ENCODE measurements around the gene AFP.

AFP gene

GRCh38 chr4:73451981-73452747 lies 16.1 kb downstream of the AFP start:
- ATAC-seq = no peak

GRCh38 chr4:73452953-73453700 lies 17.1 kb downstream of the AFP start:
- ATAC-seq = no peak
- no peak for TF ChIP-seq POU6F1 (CRISPR knock-in tag; IDR thresholded peaks at IDR 0.05; ENCODE audit: borderline replicate concordance, low read depth)
- TF ChIP-seq PPARA (CRISPR knock-in tag; IDR thresholded peaks at IDR 0.05; ENCODE audit: borderline replicate concordance) = no peak
- no peak for TF ChIP-seq TOX (CRISPR knock-in tag; IDR thresholded peaks at IDR 0.05; ENCODE audit: borderline replicate concordance)
- no peak for TF ChIP-seq CSRNP3 (CRISPR knock-in tag; IDR thresholded peaks at IDR 0.05)
- TF ChIP-seq ZNF565 (CRISPR knock-in tag; conservative IDR thresholded peaks at IDR 0.05; ENCODE audit: low read depth) = no peak
- no peak for TF ChIP-seq OSR1 (CRISPR knock-in tag; IDR thresholded peaks at IDR 0.05)
- no peak for TF ChIP-seq CREB5 (CRISPR knock-in tag; IDR thresholded peaks at IDR 0.05; ENCODE audit: low read depth)
- TF ChIP-seq ISL1 (CRISPR knock-in tag; IDR thresholded peaks at IDR 0.05) = no peak
- TF ChIP-seq CSDC2 (CRISPR knock-in tag; IDR thresholded peaks at IDR 0.05) = no peak
- TF ChIP-seq TSHZ2 (CRISPR knock-in tag; IDR thresholded peaks at IDR 0.05) = no peak
- TF ChIP-seq PATZ1 (CRISPR knock-in tag; IDR thresholded peaks at IDR 0.05; ENCODE audit: borderline replicate concordance) = no peak
- TF ChIP-seq ZC3H10 (CRISPR knock-in tag; IDR thresholded peaks at IDR 0.05) = no peak
- no peak for TF ChIP-seq GLIS3 (CRISPR knock-in tag; IDR thresholded peaks at IDR 0.05)

More at GRCh38 chr4:73451981-73452747, 16.1 kb downstream of the AFP start:
- TF ChIP-seq CSDC2 (CRISPR knock-in tag; IDR thresholded peaks at IDR 0.05) (no peak), ZNF70 (CRISPR knock-in tag; IDR thresholded peaks at IDR 0.05) (no peak), TSHZ2 (CRISPR knock-in tag; IDR thresholded peaks at IDR 0.05) (no peak), SNAI2 (CRISPR knock-in tag; IDR thresholded peaks at IDR 0.05) (no peak), TCF4 (CRISPR knock-in tag; IDR thresholded peaks at IDR 0.05; ENCODE audit: borderline replicate concordance) (no peak), CSRNP3 (CRISPR knock-in tag; IDR thresholded peaks at IDR 0.05) (no peak), OSR1 (CRISPR knock-in tag; IDR thresholded peaks at IDR 0.05) (no peak), ISL1 (CRISPR knock-in tag; IDR thresholded peaks at IDR 0.05) (no peak), RARB (CRISPR knock-in tag; IDR thresholded peaks at IDR 0.05) (no peak), PPARA (CRISPR knock-in tag; IDR thresholded peaks at IDR 0.05; ENCODE audit: borderline replicate concordance) (no peak), ZNF565 (CRISPR knock-in tag; conservative IDR thresholded peaks at IDR 0.05; ENCODE audit: low read depth) (no peak), BACH2 (CRISPR knock-in tag; IDR thresholded peaks at IDR 0.05; ENCODE audit: borderline replicate concordance) (no peak), ZFP30 (CRISPR knock-in tag; IDR thresholded peaks at IDR 0.05) (no peak), ZFP3 (CRISPR knock-in tag; IDR thresholded peaks at IDR 0.05) (no peak), ZNF8 (CRISPR knock-in tag; IDR thresholded peaks at IDR 0.05) (no peak), TOX (CRISPR knock-in tag; IDR thresholded peaks at IDR 0.05; ENCODE audit: borderline replicate concordance) (no peak)
